ENCODE data around the gene GNAT2.

Gene GNAT2

DNA sequence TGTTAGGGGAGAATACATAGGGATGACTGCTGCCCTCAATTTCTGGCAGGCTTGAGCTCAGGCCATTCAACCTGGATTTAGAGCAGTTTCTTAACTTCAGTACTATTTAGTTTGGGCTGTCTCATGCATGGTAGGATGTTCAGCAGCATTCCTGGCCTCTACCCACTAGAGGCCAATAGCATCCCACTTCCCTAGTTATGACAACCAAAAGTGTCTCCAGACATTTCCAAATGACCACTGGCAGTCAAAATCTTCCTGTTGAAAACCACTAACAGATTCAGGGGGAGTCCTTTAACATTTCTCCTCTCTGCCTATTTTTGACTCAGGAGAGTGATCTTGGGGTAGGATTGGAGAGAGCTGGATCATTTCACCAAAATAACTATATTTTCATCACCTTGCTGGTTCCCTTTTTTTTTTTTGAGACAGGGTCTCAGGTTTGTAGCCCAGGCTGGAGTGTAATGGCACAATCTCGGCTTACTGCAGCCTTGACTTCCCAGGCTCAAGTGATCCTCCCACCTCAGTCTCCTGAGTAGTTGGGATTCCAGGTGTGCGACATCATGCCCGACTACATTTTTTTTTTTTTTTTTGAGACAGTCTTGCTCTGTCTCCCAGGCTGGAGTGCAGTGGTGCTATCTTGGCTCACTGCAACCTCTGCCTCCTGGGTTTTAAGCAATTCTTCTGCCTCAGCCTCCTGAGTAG, 8.7 kb downstream of the GNAT2 start:
- DNase-seq (ENCODE audit: low read depth in 2 of 2): no peak

DNA sequence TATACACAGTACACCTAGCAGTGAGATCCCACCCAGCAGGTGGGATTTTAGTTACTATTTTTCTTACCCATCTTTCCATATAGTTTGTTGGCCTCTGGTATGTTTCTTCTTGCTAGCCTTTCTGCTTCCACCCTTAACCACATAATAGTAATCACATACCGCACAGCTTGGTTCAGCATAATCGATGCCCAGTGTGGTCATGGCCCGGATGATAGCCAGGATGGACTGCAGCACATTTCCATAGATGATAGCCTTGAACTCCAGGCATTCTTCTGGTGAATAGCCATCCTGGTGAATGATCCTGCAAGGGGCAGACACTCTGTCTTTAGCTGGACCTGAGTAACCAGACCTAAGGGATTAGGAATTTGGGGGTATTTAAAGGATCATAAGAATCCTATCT, 9.5 kb downstream of the GNAT2 start:
- DNase-seq (ENCODE audit: low read depth in 2 of 2): no peak

DNA sequence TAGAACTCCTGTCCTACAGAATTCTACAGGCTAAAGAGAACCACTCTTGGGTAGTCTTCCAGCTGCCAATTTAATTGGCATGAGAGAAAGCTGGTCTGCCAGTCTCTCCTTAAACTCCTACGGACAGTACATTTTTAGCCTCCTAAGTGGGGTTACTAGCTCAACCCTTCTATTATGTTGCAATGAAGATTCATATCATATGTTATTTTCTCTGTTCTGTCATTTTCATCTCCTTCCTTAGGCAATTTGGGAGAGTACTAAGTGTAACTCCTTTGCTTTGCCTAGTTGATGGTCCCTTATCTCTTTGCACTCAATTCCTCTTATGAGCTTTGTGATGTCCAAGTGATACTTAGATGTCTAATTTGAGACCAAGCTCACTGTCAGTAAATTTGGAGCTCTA, 14.0 kb downstream of the GNAT2 start:
- no peak for DNase-seq (ENCODE audit: low read depth in 2 of 2)

DNA sequence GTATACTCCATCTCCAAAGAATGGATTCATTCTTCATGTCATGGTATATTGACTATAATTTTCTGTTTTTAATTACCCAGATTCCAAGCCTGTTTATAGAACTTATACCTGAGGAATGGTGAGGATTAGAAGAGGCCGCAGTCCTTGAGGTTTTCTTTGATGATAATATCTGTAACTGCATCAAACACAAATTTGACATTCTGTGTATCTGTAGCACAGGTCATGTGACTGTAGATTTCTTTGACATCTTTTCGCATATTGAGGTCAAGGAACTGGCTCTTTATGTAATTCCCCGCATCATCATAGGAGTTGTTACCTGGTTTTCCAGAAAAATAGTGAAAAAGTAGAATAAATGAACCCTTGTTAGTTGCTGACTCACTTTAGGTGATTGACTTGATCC, 16.2 kb downstream of the GNAT2 start:
- DNase-seq (ENCODE audit: low read depth in 2 of 2): no peak

DNA sequence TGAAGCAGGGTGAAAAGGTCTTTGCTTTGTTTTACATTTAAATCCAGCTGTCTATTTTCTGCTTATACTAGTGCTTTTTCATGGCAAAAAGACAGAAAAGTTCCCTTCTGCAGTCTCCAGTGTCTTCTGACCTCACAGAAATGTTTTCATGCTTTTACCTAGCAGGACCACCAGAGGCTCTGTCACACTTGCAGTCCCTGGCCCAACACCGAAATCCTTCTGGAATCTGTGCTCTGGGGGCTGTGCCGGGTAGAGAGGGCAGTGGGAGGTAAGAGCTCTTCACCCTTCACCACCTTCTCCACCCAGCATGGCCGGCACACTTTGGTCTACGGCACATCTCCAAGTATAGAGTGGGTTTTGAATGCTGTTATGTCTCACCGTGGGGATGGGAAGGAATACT, 20.8 kb downstream of the GNAT2 start:
- no peak for DNase-seq (ENCODE audit: low read depth in 2 of 2)

DNA sequence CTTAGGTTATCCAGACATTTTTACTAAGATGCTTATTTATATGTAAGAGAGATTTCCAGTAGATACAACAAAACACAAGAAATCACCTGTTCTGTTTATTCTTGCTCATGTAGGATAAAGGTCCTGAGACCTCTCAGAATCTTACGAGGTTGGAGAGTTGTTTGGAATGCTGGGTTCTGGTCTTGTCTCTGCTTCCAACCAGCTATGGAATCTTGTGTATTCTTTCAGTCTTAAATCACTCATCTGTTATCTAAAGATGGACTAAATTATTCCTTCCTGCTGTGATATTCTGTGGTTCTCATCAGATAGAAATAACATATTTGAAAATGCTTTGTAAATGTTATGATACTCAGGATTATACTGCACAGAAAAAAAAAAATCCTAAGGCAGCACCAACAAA, 21.3 kb downstream of the GNAT2 start:
- no peak for DNase-seq (ENCODE audit: low read depth in 2 of 2)

DNA sequence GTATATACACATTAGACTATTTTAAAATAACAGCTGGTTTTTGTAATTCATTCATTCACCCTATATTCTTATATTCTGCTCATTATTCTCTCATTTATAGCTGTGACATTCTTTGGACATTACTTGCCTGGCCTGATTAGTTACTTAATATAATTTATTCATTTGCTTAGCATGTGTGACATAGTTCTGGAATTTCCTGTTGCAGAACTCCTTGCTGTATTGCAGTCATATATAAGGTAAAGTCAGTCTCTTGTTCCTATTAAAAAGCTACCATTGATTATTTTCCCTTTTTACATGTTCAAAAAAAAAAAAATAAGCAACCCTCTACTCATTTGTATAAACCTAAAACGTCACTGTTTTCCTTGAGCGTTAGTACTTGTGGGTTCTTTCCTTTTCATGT, 23.9 kb downstream of the GNAT2 start:
- DNase-seq (ENCODE audit: low read depth in 2 of 2): no peak

DNA sequence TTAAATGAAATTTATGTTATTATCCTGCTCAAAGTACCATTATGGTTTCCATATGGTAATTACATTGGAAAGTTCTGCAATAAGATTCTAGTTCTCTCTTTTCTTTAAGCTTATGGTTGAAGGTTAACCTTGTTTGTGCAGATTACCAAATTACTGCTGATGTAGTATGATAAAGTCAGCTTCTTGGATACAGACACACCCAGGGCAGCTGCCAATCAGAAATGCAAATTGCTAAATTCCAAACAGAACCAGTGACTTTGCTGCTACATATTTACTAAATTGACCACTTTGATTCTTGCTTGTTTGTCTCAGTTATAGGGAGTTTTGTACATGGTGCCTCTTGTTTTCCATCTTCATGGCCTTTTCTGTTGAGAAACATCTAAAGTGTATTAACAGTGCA, 26.5 kb downstream of the GNAT2 start:
- DNase-seq (ENCODE audit: low read depth in 2 of 2): no peak

DNA sequence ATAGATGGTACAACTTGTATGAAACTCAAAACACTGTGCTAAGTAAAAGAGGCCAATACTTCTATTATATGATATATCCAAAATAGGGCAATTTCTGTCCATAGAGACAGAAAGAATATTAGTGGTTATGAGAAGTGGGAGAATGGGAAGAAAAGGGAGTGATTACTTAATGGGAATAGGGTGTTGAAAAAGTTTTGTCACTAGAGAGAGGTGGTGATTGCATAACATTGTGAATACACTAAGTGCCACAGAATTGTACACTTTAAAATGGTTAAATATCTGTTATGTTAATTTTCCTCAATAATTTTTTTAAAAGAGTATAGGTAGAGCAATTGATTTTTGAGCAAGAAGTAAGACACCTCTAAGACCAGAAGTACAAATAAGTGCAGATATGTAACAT, 29.7 kb downstream of the GNAT2 start:
- no peak for DNase-seq (ENCODE audit: low read depth in 2 of 2)

DNA sequence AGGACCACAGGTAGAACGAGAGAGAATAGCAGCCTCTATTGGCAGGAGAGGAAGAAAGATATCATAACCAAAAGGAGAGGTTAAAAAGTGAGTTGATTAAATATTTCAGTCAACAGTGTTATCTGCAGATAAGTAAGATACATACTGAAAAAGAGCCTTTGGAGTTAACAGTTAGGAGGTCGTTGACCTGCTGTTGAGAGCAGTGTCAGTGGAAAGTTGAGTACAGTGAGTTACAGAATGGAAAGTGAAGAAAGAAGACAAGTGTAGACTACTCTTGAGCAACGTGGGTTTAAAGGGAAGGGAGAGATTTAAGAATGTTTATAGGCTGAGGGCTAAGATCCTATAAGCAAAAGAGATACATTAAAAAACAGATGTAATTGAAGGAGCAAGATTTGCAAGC, 30.2 kb downstream of the GNAT2 start:
- DNase-seq (ENCODE audit: low read depth in 2 of 2): no peak

DNA sequence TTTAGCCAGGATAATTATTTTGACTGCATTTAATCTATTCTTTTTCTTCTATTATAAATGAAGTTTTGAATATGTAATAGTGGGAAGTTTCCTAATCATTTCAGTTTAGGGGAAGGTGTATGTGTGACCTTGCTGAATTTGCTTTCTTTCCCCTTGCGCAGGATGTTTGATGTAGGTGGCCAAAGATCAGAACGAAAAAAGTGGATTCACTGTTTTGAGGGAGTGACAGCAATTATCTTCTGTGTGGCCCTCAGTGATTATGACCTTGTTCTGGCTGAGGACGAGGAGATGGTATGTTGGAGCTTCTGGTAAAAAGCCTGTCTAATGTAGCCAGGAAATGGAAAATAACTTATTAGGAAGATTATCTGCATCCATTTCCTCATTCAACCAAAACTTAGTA, 33.4 kb downstream of the GNAT2 start:
- no peak for DNase-seq (ENCODE audit: low read depth in 2 of 2)

DNA sequence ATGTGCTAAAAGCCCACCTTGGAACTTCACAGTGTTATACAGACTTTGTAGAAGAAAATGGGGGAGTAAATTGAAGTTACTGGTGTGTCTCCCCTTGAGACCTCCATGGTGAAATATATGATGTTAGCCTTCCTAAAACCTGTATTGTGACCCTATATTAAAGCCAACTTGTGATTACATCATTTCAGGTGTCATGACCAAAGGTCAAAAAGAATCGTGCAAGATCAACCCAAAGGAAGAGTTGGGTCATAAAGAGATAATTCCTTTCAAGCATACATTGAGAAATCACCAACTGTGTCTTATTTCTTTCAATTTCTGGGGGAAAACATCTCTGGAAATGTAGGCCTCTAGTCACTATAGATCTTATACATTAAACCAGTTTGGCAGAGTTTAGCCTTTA, 34.6 kb downstream of the GNAT2 start:
- DNase-seq (ENCODE audit: low read depth in 2 of 2): no peak

DNA sequence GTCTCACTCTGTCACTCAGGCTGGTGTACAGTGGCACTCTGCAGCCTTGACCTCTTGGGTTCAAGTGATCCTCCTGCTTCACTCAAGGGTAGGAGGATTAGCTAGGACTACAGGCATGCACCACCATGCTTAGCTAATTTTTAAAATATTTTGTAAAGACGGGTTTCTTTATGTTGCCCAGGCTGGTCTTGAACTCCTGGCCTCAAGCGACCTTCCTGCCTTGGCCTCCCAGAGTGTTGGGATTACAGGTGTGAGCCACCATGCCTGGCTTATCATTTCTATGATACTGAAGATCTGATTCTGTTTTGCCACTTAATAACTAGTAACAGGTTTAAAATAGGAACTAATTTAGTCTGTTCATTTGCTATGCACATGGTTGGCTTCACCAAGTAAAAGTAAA, 37.4 kb downstream of the GNAT2 start:
- DNase-seq (ENCODE audit: low read depth in 2 of 2): no peak

DNA sequence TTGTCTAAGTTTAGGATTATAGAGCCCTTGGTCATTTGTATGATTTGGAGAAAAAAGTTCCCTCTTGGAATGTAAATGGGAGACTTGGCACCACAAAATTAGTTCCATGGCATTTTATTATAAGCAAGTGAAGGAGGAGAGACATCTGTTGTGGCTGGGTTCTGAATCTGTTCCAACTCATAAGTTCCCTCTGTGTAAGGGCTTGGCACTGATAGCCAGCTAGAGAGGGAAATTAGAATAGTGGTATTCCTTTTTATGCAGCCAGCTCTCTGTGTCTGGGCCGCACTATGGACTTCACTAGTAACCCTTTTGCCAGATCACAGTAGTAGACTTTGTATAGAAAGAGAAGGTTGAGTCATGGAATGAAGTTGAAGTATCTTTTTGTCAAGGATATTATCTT, 39.9 kb downstream of the GNAT2 start:
- no peak for DNase-seq (ENCODE audit: low read depth in 2 of 2)

DNA sequence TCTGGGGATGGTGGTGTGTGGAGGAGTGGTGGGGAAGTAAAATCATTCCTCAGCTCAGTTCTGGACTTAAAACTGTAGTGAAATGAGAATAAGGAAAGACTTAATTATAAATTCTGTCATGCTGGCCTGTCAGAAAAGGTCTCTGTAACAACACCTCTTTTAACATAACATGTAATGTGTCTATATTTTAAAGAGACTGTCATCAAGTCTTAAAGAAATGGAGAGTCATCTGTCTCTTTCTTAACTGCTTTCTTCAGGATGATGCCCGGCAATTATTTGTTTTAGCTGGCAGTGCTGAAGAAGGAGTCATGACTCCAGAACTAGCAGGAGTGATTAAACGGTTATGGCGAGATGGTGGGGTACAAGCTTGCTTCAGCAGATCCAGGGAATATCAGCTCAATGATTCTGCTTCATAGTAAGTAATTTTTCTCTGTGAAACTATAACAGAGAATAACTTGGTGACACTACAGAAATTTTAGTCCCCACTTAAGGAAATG, 40.4 kb downstream of the GNAT2 start:
- no peak for DNase-seq (ENCODE audit: low read depth in 2 of 2)

DNA sequence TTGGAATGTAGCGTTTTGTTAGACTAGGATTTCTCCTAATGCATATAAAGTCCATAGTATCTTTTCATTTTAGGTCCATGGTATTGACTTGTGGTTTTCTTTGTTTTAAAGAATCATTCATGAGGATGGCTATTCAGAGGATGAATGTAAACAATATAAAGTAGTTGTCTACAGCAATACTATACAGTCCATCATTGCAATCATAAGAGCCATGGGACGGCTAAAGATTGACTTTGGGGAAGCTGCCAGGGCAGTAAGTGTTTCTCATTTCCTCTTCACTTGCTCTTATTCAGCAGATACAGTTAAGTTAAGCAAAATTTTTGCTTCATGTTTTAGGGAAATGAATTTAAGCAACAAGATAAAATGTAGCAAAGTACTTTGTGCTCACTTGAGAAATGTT, 45.6 kb downstream of the GNAT2 start:
- DNase-seq (ENCODE audit: low read depth in 2 of 2): no peak

DNA sequence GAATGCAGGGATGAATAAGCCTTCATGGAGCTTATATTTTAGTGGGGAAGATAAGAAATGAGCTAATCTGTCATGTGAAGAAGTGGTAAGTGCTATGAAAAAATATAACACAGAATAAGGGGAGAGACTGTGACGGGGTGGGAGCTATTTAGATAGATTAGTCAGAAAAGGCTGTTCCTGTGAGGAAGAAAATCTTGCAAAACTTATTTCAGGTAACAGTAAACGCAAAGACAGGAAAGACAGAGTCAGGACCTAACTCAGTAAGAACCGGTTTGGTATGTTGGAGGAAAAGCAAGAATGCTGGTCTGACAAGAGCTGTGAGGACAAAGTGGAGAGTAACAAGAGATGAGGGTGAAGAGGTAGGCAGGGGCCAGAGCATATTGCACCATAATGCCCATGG, 49.0 kb downstream of the GNAT2 start:
- no peak for DNase-seq (ENCODE audit: low read depth in 2 of 2)

DNA sequence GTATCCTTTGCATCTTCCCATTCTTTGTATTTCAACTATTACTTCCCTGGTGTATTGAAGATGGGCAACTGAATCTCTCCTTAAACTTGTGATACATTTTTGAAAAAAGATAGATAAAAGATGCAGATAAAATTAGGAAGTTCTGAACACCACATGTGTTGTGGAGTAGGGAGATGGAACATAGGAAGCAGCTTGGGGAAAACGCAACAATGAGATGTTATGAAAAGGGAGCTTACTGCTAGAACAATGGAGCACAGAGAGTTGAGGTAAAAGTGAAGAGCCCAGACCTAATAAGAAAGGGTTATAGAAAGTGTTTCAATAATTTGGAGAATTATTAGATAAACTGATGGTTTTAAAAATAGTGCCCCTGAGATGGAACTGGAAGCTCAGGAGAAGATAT, 50.1 kb downstream of the GNAT2 start:
- DNase-seq (ENCODE audit: low read depth in 2 of 2): no peak

DNA sequence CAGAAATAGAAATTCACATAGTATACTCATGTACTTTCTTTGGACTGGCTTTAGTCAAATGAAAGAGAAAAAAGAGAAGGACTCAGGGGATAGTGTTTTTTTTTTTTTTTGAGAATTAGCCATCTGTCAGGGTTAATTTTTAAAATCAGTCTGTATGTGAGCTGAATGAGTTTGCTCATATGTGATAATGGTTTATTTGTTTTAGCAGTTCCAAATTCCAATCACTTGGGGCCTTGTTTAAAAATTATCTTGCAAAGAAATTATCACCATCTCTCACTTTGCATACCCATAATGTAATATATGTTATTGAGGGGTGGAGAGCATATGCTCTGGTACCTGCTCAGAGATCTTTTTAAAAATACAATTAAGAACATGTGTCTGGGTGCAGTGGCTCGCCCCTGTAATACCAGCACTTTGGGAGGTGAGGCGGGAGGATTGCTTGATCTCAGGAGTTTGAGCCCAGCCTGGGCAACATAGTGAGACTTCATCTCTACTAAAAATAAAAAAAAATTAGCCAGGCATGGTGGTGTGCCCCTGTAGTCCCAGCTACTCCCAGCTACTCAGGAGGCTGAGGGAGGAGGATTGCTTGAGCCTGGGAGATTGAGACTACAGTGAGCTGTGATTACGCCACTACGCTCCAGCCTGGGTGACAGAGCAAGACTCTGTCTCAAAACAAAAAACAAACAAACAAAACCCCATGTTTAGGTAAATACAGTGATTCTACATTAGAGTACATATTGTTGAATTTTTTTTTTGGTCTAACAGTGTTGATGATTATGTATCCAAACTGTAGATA, 51.3 kb downstream of the GNAT2 start:
- no peak for DNase-seq (ENCODE audit: low read depth in 2 of 2)

DNA sequence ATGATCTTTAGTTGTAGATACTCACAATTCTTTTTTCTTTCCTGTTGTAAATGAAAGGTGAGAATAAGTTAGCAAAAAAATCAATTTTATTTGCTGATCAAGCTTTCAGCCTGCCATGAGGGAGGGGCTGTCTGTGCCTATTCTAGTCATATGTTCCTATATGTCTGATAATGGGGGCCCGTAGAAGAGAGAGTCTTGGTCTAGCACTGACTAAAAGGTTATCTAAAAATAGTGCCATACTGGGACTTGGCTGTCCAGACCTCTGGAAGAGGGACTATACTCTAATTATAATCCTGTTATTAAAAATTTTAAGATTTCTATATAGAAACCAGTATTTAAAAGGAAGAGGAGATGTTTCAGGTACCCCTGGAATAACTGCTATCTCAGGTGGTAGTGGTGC, 52.4 kb downstream of the GNAT2 start:
- no peak for DNase-seq (ENCODE audit: low read depth in 2 of 2)

DNA sequence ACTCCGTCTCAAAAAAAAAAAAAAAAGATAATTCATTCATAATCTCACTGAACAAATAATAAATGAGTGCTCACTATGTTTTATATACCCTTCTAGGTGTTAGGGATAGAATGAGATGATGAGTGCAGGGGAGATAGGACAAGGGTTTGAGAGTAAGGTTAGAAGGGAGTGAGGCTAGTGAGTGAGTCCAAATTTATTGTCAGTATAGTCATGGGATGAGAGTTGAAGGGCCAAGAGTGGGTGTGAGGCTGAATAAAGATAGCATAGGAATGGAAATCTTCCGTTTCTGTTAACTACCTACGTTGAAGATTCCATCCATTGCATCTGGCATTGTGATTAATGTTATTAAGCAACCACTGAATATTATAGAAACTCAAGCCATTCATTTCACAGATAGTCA, 54.2 kb downstream of the GNAT2 start:
- DNase-seq (ENCODE audit: low read depth in 2 of 2): no peak

DNA sequence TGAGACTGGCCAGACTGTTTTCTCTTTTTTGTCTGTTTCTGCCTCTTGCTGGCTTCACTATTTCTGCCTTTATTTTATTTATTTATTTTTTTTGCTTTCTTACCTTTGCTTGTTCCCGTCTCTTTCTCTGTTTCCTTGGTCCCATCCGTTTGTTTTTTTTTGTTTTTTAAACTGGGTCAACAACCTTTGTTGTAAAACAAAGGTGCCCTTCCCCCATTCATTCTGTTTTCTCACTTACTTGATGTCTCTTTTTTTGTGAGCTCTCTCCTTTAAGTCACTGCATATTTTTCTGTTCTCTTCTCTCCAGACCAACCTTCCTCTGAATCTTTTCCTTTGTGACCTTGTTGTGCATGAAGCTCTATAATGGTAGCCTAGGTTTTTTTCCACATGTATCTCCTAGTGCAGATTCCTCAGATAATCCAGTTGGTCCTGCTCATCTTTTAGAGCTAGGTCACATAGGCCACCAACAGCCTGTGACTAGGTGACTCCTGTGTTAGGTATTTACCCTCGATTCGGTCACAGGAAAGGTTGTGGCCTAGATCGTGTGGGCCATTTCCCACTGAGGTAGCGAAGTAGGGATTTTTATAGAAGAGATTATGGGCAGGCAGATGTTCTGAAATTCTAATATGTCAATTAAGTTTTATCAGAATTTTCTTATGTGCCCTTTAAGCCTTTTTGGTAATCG, 55.1 kb downstream of the GNAT2 start:
- DNase-seq (ENCODE audit: low read depth in 2 of 2): no peak

DNA sequence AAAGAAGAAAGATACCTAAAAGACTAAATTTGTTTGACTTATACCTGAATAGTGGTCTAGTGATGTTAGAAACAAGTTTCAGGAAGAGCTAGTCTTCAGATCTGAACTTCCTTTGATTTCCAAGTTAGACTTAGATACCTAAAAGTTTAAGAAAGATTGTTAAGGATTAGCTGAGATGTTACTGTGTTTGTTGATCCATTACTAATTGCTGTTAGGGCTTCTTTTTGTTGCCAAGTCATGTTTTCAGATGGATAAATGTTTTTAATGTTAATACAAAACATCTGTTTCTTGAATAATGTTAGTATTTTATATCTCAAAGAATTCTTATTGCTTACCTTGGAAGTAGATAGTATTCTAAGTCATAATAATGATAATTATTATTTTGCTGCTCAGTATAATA, 59.4 kb downstream of the GNAT2 start:
- DNase-seq (ENCODE audit: low read depth in 2 of 2): no peak

Measured in stimulated activated CD4-positive, alpha-beta T cell treated with anti-CD3 and anti-CD28 coated beads, Interleukin-4, amount 100 ng/mL, for 48 hours (primary cell).